ENCODE measurements around the gene KIR3DL2.
"Not testable (repeated sequence)": the region's sequence is repeated elsewhere in the genome, so short reads cannot be mapped to it uniquely, and the experiment has no call there.

DNA sequence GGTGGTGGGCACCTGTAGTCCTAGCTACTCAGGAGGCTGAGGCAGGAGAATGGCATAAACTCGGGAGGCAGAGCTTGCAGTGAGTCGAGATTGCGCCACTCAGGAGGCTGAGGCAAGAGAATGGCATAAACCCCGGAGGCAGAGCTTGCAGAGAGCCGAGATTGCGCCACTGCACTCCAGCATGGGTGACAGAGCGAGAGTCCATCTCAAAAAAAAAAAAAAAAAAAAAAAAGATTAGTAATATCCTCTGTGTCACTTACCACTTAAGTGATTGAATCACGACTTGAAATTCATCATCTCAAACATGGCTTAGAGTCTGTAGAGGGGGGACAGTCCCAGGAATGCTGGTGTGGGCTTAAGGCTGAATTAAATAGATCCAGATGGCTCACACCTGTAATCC, 50.9 kb downstream of the KIR3DL2 start:
- TF ChIP-seq POLR2A (IDR thresholded peaks at IDR 0.05) = not testable (repeated sequence)
- TF ChIP-seq, protein P1, sequence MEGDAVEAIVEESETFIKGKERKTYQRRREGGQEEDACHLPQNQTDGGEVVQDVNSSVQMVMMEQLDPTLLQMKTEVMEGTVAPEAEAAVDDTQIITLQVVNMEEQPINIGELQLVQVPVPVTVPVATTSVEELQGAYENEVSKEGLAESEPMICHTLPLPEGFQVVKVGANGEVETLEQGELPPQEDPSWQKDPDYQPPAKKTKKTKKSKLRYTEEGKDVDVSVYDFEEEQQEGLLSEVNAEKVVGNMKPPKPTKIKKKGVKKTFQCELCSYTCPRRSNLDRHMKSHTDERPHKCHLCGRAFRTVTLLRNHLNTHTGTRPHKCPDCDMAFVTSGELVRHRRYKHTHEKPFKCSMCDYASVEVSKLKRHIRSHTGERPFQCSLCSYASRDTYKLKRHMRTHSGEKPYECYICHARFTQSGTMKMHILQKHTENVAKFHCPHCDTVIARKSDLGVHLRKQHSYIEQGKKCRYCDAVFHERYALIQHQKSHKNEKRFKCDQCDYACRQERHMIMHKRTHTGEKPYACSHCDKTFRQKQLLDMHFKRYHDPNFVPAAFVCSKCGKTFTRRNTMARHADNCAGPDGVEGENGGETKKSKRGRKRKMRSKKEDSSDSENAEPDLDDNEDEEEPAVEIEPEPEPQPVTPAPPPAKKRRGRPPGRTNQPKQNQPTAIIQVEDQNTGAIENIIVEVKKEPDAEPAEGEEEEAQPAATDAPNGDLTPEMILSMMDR (IDR thresholded peaks at IDR 0.05) = not testable (repeated sequence)
